HG03460 (cell line): ENCODE measurements around the gene OR51I2.

ENCODE experiments used
- ATAC-seq: cut with Tn5 transposase; IDR thresholded peaks from one replicate; pipeline ENCODE4 v1.9.1; 2021; ENCODE audit not compliant: unreplicated experiment

OR51I2 gene

GRCh38 chr11:5505363-5506048 is 56.4 kb downstream of the OR51I2 start:
- no peak for ATAC-seq
